Hepatocyte (in vitro differentiated cells): ENCODE measurements around the gene ZNF512B.

Experiments used
- EZH2phosphoT487 ChIP-seq: fragments of 200-600 bp; sonication (generic); IDR thresholded peaks from one replicate; pipeline ENCODE4 v1.6.1; 2018; ENCODE audit warnings: antibody characterized with exemption, mild to moderate bottlenecking, low read depth, moderate library complexity; ENCODE audit not compliant: unreplicated experiment, severe bottlenecking
- TF ChIP-seq, protein P1 (sequence below): fragments of 200-600 bp; sonication (generic); IDR thresholded peaks from 2 replicates; pipeline ENCODE4 v1.5.1; 2016; ENCODE audit warnings: antibody characterized with exemption, mild to moderate bottlenecking; ENCODE audit not compliant: poor library complexity

GRCh38 chr20:63969838-63970713 is at the start of gene ZNF512B:
- TF ChIP-seq, protein P1, sequence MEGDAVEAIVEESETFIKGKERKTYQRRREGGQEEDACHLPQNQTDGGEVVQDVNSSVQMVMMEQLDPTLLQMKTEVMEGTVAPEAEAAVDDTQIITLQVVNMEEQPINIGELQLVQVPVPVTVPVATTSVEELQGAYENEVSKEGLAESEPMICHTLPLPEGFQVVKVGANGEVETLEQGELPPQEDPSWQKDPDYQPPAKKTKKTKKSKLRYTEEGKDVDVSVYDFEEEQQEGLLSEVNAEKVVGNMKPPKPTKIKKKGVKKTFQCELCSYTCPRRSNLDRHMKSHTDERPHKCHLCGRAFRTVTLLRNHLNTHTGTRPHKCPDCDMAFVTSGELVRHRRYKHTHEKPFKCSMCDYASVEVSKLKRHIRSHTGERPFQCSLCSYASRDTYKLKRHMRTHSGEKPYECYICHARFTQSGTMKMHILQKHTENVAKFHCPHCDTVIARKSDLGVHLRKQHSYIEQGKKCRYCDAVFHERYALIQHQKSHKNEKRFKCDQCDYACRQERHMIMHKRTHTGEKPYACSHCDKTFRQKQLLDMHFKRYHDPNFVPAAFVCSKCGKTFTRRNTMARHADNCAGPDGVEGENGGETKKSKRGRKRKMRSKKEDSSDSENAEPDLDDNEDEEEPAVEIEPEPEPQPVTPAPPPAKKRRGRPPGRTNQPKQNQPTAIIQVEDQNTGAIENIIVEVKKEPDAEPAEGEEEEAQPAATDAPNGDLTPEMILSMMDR, result no peak
- TF ChIP-seq EZH2phosphoT487, result no peak
